ENCODE results near the gene PTGFR. TPM values are rescaled to one million over a fixed set of nuclear protein-coding genes. Genes with fewer than 3 reads are reported as not detected.

PTGFR gene
- polyA plus RNA-seq (2011; rRNA removed) (4.1 and 7.8 TPM in 2 replicates), polyA minus RNA-seq (2011; rRNA and poly(A)+ RNA removed) (3.8 and 4.2 TPM in 2 replicates)

GRCh38 chr1:78490861-78491450 lies at the start of gene PTGFR:
Gene PTGFR, plus strand, starts transcription at chr1:78490974. Its CDS starts 1,770 bp downstream, at chr1:78492744.
- CTCF ChIA-PET: interaction anchor here (0.8 to 2.2 kb wide), 5 partner anchors 18 to 345 kb away, joined by 3 to 8 read pairs (median 3); no protein-coding TSS in a partner anchor
- no peak for DNase-seq (ENCODE audit: low read depth)
- no peak for TF ChIP-seq CTCF (IDR thresholded peaks at IDR 0.05; ENCODE audit: insufficient read depth, low read depth, low read length)

GRCh38 chr1:78441921-78442320 lies 48.9 kb upstream of the PTGFR start:
- peak; percentile 43 for DNase-seq (ENCODE audit: low read depth)
- ChIA-PET POLR2A (no interaction called here), CTCF (no interaction called here)
- H3K36me3 ChIP-seq (ENCODE audit: control insufficient read depth, insufficient read depth, low read length): no peaks in the 10 kb centered on the region
- TF ChIP-seq CTCF (IDR thresholded peaks at IDR 0.05; ENCODE audit: insufficient read depth, low read depth, low read length): no peak
- H3K27me3 ChIP-seq (ENCODE audit: control insufficient read depth, insufficient read depth, low read length): no peaks in the 10 kb centered on the region
- no peak overlapping the region for H3K4me3 ChIP-seq (ENCODE audit: low read depth, low read length)

More at GRCh38 chr1:78490861-78491450, at the start of gene PTGFR:
- peak within 1 kb of the TSS; percentile 56 for H3K4me3 ChIP-seq (ENCODE audit: low read depth, low read length)
- no peaks in the 10 kb centered on the region for H3K36me3 ChIP-seq (ENCODE audit: control insufficient read depth, insufficient read depth, low read length)
- H3K27me3 ChIP-seq (ENCODE audit: control insufficient read depth, insufficient read depth, low read length): no peaks in the 10 kb centered on the region
- POLR2A ChIA-PET: no interaction called here

GRCh38 chr1:78447086-78447485 lies 43.7 kb upstream of the PTGFR start:
- no peak for TF ChIP-seq CTCF (IDR thresholded peaks at IDR 0.05; ENCODE audit: insufficient read depth, low read depth, low read length)
- CTCF ChIA-PET: interaction anchor here (0.5 kb wide), 1 partner anchor 58 kb away, joined by 3 read pairs; no protein-coding TSS in a partner anchor
- Histone ChIP-seq H3K27me3 (ENCODE audit: control insufficient read depth, insufficient read depth, low read length) (no peaks in the 10 kb centered on the region), H3K4me3 (ENCODE audit: low read depth, low read length) (no peak overlapping the region), H3K36me3 (ENCODE audit: control insufficient read depth, insufficient read depth, low read length) (no peaks in the 10 kb centered on the region)
- POLR2A ChIA-PET: no interaction called here
- no peak for DNase-seq (ENCODE audit: low read depth)

GRCh38 chr1:78464449-78464891 lies 26.3 kb upstream of the PTGFR start:
- DNase-seq (ENCODE audit: low read depth): no peak
- Histone ChIP-seq H3K27me3 (ENCODE audit: control insufficient read depth, insufficient read depth, low read length) (no peaks in the 10 kb centered on the region), H3K36me3 (ENCODE audit: control insufficient read depth, insufficient read depth, low read length) (no peaks in the 10 kb centered on the region), H3K4me3 (ENCODE audit: low read depth, low read length) (no peak overlapping the region)
- POLR2A ChIA-PET: no interaction called here
- CTCF ChIA-PET: interaction anchor here (1.6 kb wide), 1 partner anchor 131 kb away, joined by 3 read pairs; no protein-coding TSS in a partner anchor
- TF ChIP-seq CTCF (IDR thresholded peaks at IDR 0.05; ENCODE audit: insufficient read depth, low read depth, low read length): no peak

- Histone ChIP-seq H3K36me3 (ENCODE audit: control insufficient read depth, insufficient read depth, low read length) (no peaks in the 10 kb centered on the region), H3K27me3 (ENCODE audit: control insufficient read depth, insufficient read depth, low read length) (no peaks in the 10 kb centered on the region), H3K4me3 (ENCODE audit: low read depth, low read length) (no peak overlapping the region)
- no peak for DNase-seq (ENCODE audit: low read depth)
- TF ChIP-seq CTCF (IDR thresholded peaks at IDR 0.05; ENCODE audit: insufficient read depth, low read depth, low read length): no peak
- POLR2A ChIA-PET: no interaction called here
- CTCF ChIA-PET: interaction anchor here (1.3 to 1.6 kb wide), 2 partner anchors 89 to 132 kb away, joined by 3 to 4 read pairs; no protein-coding TSS in a partner anchor
Observed at GRCh38 chr1:78465143-78465542, 25.6 kb upstream of the PTGFR start.
